ENCODE results near the gene B4GALT1. TPM values are rescaled to one million over a fixed set of nuclear protein-coding genes. Genes with fewer than 3 reads are reported as not detected.
"Not testable (repeated sequence)": the region's sequence is repeated elsewhere in the genome, so short reads cannot be mapped to it uniquely, and the experiment has no call there.

Gene B4GALT1
- polyA plus RNA-seq, 10 donors, result 35.9 to 53.2 (median 45.7) TPM

DNA sequence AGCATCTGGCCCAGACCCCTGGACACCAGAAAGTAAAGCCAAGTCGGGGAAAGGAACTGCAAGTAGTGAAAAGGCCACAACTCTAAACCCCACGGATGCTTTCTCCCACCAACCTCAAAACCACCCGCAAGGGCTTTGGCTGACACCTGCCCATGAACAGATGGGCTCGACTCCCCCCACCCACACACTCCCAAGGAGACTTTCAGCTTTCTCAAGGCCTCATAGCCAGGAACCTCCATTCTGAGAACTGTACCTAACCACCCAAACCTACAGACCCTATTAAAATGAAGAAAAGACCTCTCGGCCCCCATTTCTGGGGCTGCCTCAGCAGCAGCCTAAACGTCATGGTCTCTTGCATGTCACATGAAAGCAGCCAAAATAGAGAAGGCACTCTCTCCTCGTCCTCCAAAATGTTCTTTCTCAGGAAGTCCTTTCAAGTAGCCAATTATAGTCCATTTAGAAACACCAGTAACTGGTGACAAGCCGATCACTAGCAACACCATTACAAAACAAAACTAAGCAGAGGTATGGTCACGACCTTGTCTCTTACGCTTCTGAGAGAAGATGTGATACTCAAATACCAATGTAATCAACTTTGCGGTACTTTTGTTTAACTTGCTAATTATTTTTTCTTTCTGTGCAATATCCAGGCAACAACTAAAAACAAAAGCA is 2.9 kb downstream of the B4GALT1 start:
- no peak for DNase-seq

DNA sequence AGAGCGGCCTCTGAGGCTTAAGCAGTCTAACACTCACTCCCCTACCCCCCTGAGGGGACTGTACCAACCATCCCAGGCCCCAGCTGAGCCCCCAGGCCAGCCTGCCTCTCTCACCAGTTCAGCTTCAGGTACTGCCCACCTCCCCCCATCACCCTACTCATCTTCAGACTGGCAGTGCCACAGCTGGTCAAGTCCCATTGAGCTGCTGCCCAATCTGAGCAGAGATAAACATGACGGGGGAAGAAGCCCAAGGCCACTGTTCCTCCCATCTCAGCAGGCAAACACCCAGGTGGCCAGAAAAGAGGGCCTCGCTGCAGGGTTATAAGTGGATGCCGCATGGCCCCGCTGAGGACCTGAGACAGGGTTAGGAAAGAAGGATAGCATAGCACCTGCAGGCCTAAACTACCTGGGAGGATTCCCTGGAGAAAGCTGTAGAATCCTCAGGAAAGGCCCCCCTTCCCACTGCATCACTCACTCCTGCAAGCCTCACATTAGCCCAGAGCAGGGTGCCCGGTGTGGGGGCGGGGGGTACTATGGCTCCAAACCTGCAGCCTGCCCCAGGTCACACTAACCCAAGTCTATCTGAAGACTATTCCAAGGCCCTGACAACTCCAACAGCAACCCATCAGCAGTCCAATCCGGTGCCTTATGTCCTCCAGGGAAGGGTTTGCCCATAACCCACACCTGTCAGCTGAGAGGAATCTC is 3.6 kb downstream of the B4GALT1 start:
- DNase-seq, result no peak

DNA sequence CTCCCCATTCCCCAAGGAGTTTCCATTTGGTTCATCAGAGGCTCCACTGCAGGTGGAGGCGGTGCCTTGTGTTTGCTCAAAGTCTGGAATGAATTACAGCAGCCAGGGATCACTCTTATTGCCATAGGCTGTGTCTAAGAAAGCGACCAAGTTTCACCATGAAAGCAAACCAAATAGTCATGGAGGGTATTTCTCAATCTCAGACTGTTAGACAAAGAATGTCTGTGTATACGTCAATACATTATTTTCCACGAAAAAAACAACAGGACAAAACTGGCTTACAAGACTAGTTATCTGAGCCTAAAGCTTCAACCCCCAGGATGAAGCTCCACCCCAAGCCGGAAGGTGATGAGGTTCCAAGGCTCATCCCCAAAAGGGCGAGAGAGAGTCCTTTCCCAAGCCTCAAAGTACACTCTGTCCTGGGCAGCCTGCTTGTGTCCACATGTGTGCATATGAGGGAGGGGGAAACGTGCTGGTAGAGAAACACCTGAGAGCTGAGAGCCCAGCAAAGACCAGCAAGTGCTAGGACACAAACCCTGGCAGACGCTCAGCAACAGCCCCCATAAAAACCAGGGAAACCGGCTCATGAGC is 4.3 kb downstream of the B4GALT1 start:
- DNase-seq, result peak in 2 of 3 donors; percentile 56 to 72

DNA sequence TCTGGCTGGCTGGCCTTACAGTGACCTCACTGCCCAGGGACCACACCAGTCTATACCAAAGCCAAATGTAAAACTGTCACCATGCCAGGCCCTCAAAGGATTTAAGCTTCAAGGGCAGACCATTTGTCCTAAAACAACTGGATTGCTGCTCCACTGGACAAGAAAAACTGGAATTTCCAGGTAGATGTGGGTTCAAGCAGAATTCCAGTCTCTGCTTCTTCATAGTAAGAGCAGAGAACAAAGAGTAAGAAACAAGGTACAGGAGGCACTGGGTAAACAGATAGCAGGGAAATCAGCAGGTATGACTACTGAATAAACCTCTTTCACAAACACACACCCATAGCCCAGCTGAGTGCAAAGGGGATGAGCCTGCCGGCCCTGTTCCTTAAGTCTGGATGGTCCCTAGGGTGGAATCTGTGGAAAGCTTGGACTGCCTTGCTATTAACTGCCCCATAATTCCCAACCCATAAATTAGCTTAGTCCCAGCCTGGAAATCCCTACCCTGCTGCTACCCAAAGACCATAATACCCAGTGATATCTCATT is 5.5 kb downstream of the B4GALT1 start:
- DNase-seq, result no peak

DNA sequence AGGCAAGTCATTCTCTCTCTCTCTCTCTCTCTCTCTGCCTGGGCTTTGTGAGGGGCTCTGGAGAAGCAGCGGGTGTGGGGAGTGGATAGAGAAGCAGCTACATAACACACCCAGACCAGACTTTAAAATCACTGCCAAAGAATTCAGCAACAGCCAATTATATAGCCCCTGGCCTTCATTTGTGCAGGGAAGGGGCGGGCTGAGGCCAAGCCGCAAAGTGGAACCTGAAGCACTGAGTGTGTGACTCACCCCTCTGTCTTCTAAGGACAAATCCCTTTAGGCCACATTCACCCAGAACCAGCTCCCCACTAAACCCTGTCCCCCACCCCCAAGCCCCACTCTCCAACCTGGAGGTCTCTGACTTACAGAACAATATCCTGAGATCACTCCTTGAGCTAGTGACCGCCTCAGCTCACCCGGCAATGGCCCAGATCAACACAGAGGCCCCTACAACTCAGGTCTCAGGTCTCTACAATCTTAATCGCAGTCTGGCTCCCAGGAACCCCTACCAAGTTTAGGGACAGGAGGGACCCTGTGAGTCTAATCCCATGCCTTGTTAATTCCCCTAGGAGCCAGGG is 6.0 kb downstream of the B4GALT1 start:
- DNase-seq, result peak; percentile 71 to 96 (median 84)

GRCh38 chr9:33160446-33160845 is 6.7 kb downstream of the B4GALT1 start:
- not testable (repeated sequence) for DNase-seq

- peak in 1 of 3 donors; percentile 61 for DNase-seq
Observed at GRCh38 chr9:33159777-33160127, 7.4 kb downstream of the B4GALT1 start.

DNA sequence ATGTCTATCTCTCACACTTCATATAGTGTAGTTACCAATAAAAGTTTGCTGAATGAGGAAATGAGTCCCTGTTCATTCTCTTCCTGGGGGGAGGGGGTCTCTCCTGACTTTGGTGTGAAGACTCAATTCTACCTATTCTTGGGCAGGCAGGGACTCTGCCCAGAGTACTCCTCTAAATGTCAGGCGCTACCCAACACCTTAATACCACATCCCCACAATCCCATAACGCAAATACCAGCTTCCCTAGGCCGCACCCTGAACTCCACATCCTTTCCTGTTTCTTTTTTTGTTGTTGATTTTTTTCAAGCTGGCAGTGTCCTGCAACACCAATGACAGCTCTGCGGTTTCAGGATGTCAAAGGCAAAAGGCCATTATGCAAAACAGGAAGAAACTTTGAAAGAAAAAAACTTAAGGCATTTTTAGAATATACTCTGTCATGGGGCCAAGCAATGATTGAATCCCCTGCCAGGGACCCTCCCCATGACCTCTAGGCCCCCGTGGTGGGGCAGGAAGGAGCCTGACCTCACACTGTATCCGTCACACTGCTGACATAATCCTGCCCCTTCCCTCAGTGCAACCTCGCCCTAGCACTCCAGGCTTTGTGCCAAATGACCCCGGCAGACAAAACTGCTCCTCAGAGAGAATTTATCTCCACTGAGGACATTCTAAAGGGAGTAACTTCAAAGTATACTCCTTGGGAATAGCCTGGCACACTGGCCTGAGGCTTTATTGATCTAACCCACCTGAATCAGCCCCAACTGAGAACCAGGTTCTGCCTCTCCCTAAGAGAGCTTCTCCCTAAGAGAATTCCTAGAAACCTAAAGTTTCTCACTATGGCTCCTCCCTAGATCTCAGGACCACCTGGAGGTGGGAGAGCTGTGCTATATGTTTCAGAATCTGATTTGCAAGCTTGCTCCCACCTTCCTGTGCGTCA is 8.0 kb downstream of the B4GALT1 start:
- peak in 2 of 3 donors; percentile 61 to 74 for DNase-seq

DNA sequence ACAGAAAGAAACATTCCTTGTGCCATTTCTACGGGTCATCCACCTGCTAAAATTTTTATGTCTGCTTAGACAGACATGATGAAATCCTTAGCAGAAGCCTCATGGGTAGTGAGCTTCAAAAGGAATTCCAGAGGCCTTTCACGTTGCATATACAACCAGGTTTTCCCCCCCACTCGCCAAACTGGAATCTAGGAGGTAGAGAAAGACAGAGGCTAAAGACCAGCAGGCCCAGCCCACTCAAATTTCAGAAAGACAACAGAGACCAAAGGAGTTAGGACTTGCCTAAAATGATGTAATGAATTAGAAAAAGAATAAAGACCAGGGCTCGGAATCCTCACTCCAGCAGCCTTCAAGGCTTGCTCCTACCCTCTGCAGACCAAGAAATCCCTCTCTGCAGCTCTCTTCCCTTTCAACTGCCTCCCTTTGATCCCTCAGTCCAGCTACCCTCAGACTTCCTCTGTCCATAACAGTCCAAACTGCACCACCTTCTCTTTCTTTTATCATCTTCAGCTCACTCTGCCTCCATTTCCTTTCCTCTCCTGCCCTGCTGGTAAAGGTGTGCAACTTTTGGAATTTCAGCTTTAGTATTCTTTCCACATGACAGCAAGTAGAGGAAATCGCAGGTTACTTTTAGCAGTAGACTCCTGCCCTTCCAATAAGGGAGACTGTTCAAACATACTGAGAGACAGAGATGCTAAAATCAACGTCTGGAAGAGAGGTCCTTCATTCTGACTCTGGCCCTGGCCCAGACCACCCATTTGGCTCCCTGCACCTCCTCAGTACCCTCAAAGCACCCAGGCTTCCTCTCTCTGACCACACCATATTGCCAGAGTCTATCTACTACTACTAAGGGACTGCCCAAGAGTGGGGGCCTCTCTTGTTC is 8.9 kb downstream of the B4GALT1 start:
- no peak for DNase-seq

- no peak for DNase-seq
Observed at GRCh38 chr9:33155393-33155792, 11.7 kb downstream of the B4GALT1 start.

- DNase-seq, result no peak
Observed at GRCh38 chr9:33154371-33154770, 12.8 kb downstream of the B4GALT1 start.

- DNase-seq, result no peak
Observed at GRCh38 chr9:33153666-33154065, 13.5 kb downstream of the B4GALT1 start.

DNA sequence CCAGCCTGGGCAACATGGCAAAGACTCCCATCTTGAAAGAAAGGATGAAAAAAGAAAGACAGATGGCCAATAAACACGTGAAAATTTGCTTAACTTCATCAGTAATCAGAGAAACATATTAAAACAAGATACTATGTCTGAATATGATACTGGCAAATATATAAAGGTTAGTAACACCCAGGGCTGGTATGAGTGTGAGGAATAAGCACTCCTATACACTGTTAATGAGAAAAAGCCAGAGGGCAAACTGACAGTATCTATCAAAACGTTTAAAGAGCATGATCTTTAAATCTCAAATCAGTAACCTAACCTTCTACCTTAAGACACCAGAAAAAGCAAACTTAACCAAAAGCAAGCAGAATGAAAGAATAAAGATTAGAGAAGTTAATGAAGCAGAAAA is 14.1 kb downstream of the B4GALT1 start:
- DNase-seq, result no peak

GRCh38 chr9:33151601-33152000 is 15.5 kb downstream of the B4GALT1 start:
- no peak for DNase-seq

DNA sequence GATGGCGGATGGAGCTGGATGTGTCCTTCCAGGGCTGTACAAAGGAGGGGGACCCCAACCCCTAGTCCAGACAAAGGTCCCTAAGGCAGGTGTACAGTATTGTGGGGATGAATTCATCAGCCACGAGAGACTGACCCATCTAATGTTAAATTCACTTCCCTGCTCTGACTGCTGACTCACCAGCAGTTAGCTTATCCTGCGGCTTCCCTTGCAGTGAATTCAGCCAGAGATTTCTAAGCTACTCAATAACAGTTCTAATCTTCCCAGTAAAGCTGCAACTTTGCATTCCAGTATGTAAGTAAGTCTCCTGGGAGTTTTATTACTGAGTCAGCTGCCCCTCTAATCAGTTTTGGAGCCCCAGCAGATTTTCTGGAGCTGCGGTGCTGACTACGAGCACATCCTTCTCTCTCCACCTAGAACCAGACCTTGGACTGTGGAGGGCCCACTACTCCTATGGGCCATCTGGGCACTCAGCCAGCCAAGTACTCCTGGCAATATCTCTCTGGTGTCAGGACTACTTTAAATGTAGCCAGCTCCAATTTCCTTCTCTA is 16.1 kb downstream of the B4GALT1 start:
- peak; percentile 64 to 93 (median 81) for DNase-seq

- DNase-seq, result no peak
Observed at GRCh38 chr9:33148367-33149014, 18.6 kb downstream of the B4GALT1 start.

DNA sequence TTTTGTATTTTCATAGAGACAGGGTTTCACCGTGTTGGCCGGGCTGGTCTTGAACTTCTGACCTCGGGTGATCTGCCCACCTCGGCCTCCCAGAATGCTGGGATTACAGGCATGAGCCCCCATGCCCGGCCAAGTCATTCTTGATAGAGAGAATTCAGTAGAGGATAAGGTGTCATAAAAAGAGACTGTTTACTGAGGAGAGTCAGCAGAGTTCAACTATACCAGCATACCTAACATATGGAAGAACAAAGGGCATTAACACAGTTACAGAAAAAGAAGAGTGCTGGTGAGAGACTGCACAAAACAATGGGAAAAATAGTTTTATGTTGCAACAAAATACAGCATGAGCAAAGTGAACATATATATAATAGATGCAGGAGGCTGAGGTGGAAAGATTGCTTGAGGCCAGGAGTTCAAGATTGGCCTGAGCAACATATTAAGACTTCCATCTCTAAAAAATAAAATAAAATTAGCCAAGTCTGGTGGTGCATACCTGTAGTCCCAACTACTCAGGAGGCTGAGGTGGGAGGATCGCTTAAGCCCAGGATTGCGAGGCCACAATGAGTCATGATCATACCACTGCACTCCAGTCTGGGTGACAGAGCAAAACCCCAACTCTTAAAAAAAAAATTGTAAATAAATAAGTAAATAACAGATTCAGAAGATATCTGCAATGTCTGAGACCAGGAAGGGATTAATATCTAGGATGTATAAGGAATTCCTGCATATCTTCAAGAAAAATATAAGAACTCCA is 19.5 kb downstream of the B4GALT1 start:
- DNase-seq, result no peak

GRCh38 chr9:33146298-33146697 is 20.8 kb downstream of the B4GALT1 start:
- no peak for DNase-seq

DNA sequence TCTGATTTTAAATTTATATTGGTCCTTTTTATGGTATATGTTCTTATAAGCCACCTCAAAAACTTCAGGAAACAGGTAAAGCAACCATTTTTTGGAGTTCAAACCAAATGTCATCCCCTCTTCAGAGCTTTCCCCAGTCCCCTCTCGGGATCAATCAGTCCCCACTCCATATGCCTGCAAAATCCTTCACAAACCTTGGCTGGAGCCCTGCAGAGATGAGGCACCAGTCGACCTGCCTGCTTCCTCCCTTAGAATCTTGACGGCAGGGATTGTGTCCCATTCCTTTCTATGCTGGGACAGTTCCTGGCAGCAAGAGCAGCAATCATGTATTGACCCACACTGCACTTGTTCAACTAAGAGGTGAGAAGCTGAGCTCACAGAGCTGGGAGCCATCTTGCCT is 22.6 kb downstream of the B4GALT1 start:
- DNase-seq, result no peak

Measured in muscle of back (tissue), 11 donors.